HG03439 (cell line): ENCODE results near the gene METTL21A.
"Not testable (repeated sequence)": the region's sequence is repeated elsewhere in the genome, so short reads cannot be mapped to it uniquely, and the experiment has no call there.

Source experiments
- ATAC-seq: cut with Tn5 transposase; IDR thresholded peaks from one replicate; pipeline ENCODE4 v1.9.1; 2021; ENCODE audit warnings: mild to moderate bottlenecking, moderate library complexity; ENCODE audit not compliant: unreplicated experiment

Gene METTL21A

GRCh38 chr2:207625014-207625907 is at the start of gene METTL21A:
Gene METTL21A, minus strand, starts transcription at chr2:207625394. Its CDS starts 1,019 bp downstream, at chr2:207624375.
- peak; percentile 67 for ATAC-seq

- ATAC-seq: no peak
These were observed 49.6 kb upstream of the METTL21A start for GRCh38 chr2:207674826-207675225.

GRCh38 chr2:207674266-207674774 is 49.1 kb upstream of the METTL21A start:
- ATAC-seq: no peak

GRCh38 chr2:207673431-207673830 is 48.2 kb upstream of the METTL21A start:
- ATAC-seq: no peak

- ATAC-seq: no peak
These were observed 45.7 kb upstream of the METTL21A start for GRCh38 chr2:207670887-207671286.

- no peak for ATAC-seq
These were observed 38.8 kb upstream of the METTL21A start for GRCh38 chr2:207663870-207664545.

- ATAC-seq: peak; percentile 85
These were observed 37.0 kb upstream of the METTL21A start for GRCh38 chr2:207662203-207662602.

- ATAC-seq: no peak
These were observed 35.8 kb upstream of the METTL21A start for GRCh38 chr2:207660994-207661393.

- no peak for ATAC-seq
These were observed 33.0 kb upstream of the METTL21A start for GRCh38 chr2:207658156-207658555.

- no peak for ATAC-seq
These were observed 29.8 kb upstream of the METTL21A start for GRCh38 chr2:207655000-207655399.

- ATAC-seq: not testable (repeated sequence)
These were observed 21.4 kb upstream of the METTL21A start for GRCh38 chr2:207646582-207646981.

GRCh38 chr2:207643892-207644291 is 18.7 kb upstream of the METTL21A start:
- no peak for ATAC-seq

- ATAC-seq: no peak
These were observed 15.5 kb upstream of the METTL21A start for GRCh38 chr2:207640661-207641060.

- no peak for ATAC-seq
These were observed 15.0 kb upstream of the METTL21A start for GRCh38 chr2:207640160-207640559.

GRCh38 chr2:207639288-207639687 is 14.1 kb upstream of the METTL21A start:
- not testable (repeated sequence) for ATAC-seq

- ATAC-seq: no peak
These were observed 10.4 kb upstream of the METTL21A start for GRCh38 chr2:207635468-207636200.

GRCh38 chr2:207633686-207634085 is 8.5 kb upstream of the METTL21A start:
- no peak for ATAC-seq

- no peak for ATAC-seq
These were observed 7.6 kb upstream of the METTL21A start for GRCh38 chr2:207632575-207633493.

- ATAC-seq: no peak
These were observed 5.3 kb upstream of the METTL21A start for GRCh38 chr2:207630491-207630890.

- no peak for ATAC-seq
These were observed 4.4 kb upstream of the METTL21A start for GRCh38 chr2:207629553-207629952.
